Breast epithelium (tissue), 3 donors: ENCODE data around the gene CCDC152.

Source experiments
- POLR2A ChIP-seq: fragments of 450-650 bp; IDR thresholded peaks from one replicate; pipeline ENCODE4 v1.6.1; 2016; ENCODE audit warnings: antibody characterized with exemption, mild to moderate bottlenecking, moderate library complexity
- POLR2AphosphoS5 ChIP-seq, 3 donors: sonication (generic); formaldehyde crosslinking; IDR thresholded peaks; one replicate each; pipeline ENCODE4 v1.6.1; 2017; ENCODE audit warnings: antibody characterized with exemption in 3 of 3
- TF ChIP-seq, protein P1 (sequence below), 3 donors: fragments of 450-650 bp; IDR thresholded peaks; one replicate each; pipeline ENCODE4 v1.5.1; 2016 to 2017; ENCODE audit warnings: antibody characterized with exemption in 3 of 3, mild to moderate bottlenecking in 3 of 3, moderate library complexity in 3 of 3

DNA sequence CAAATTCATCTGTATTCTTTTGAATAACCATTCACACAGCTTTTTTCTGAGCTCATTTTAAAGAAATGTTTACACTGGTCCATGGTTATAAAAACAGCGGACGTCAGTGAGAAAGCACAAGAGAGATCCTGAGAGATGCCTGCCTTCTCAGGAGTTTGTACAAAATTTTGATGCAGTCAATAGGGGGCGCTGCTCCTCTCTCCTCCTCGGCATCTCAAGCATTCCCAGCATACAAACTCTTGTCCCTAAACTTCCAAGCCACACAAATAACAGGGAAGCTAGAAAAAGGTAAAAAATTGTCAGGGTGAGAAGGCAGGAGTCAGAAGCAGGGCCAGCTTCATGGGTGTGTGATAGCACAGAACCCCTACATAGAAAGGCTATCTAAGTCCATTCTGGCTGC, 11.2 kb upstream of the CCDC152 start:
- TF ChIP-seq POLR2AphosphoS5 (IDR thresholded peaks at IDR 0.05), result no peak
- TF ChIP-seq, protein P1, sequence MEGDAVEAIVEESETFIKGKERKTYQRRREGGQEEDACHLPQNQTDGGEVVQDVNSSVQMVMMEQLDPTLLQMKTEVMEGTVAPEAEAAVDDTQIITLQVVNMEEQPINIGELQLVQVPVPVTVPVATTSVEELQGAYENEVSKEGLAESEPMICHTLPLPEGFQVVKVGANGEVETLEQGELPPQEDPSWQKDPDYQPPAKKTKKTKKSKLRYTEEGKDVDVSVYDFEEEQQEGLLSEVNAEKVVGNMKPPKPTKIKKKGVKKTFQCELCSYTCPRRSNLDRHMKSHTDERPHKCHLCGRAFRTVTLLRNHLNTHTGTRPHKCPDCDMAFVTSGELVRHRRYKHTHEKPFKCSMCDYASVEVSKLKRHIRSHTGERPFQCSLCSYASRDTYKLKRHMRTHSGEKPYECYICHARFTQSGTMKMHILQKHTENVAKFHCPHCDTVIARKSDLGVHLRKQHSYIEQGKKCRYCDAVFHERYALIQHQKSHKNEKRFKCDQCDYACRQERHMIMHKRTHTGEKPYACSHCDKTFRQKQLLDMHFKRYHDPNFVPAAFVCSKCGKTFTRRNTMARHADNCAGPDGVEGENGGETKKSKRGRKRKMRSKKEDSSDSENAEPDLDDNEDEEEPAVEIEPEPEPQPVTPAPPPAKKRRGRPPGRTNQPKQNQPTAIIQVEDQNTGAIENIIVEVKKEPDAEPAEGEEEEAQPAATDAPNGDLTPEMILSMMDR (IDR thresholded peaks at IDR 0.05), result no peak
- no peak for TF ChIP-seq POLR2A
